ENCODE results near the gene CATSPERD. TPM values are rescaled to one million over a fixed set of nuclear protein-coding genes. Genes with fewer than 3 reads are reported as not detected.

CATSPERD gene
- polyA plus RNA-seq, 4 donors: 0.08 TPM; not detected in 3

DNA sequence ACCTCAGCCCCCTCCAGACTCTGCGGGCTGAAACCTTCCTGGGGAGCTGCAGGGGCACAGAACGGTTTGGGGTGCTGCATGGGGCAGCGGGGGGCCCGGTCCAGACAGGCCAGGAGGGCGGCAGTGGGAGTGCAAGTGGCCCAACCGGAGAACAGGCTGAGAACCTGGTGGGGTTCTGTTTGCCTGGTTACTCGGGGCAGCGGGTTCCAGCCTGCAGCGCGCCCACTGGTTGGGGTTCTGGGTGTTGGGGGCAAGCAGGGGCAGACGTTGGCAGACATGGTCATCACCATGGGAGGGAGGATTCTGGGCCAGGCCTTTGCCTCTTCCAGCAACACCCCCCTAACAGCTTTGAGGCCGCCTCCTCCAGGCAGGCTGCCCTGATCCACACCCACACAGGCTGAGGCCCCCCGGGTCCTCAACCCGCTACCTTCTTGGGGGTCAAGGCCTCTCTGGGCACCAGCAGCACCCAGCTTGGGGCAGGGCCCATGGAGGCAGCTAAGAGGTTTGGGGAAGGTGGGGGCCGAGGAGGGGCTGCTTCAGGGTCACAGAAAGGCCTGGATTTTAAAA, 64.2 kb downstream of the CATSPERD start, which contains the start of gene PRR22:
TSS of gene PRR22 (minus strand) at position 166 of the 567 bp plus-strand sequence. CDS start at position 80, 86 bp downstream.
- no peak for DNase-seq (ENCODE audit: low read depth in 4 of 4, low spot score in 3 of 4)

GRCh38 chr19:5785423-5785822, 65.0 kb downstream of the CATSPERD start:
- no peak for DNase-seq (ENCODE audit: low read depth in 4 of 4, low spot score in 3 of 4)

DNA sequence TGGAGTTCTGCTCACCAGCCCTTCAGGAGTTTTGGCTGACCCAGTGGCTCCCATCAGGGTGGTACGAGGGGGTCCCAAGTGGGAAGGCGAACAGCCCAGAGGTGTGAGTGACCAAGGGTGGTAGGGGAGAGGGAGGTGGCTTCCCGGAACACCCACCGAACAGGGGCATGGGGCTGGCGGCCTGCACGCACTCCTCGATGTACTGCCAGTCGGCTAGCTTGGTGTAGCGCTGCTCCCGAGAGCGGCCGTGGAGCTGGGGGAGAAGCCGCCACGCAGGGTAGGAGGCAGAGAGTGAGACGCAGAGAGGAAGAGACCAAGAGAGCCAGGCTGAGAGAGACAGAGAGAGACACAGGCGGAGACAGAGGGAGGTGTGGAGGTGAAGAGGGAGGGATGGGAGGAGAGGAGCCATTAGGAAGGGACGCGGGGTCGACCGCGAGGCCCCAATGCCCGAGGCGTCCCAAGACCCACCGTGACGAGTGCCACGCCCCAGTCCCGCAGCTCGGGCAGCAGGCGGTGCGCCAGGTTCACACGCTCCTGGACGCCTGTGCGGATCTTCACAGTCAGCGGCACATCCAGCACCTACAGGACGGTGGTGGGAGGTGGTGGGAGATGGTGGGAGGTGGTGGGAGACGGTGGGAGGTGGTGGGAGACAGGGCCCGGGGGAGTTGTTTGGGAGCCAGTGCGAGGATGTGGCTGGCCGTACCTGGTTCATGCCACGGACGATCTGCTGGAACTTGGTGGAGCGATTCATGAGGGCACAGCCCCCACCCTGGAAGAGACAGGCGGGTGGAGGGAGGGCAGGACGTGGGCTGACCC, 66.4 kb downstream of the CATSPERD start:
- DNase-seq (ENCODE audit: low read depth in 4 of 4, low spot score in 3 of 4): no peak

DNA sequence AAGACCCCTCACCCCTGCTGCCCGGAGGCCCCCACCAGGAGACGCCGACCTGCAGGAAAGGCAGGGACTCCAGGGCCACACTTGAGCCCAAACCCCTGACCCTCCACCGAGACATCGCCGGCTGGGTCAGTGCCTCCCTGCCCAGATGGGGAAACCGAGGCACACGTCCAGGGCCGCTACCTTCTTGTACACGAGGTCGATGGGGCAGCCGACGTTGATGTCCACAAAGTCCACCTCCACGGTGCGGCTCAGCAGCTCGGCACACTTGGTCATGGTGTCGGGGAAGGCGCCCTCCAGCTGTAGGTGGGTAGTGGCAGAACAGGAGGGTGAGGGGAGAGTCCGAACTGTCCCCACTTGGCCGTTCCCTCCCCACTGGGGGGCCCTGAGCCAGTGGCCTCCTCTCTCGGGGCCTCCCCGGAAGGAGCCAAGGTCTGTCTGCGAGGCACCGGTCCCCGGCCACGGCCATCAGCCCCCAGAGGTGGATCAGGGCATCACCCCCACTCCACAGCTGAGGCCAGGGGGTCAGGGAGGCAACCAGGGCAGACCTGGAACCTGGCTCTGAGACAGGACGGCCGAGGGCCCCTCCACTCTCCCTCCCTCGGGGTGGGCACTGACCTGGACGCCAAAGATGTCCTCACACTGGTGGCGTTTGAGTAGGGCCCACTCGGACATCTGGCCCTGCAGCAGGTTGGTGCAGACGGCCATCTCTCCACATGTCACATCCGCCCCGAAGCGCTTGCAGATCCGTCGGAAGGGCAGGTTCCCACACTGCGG, 67.2 kb downstream of the CATSPERD start:
- DNase-seq (ENCODE audit: low read depth in 4 of 4, low spot score in 3 of 4): no peak

GRCh38 chr19:5788422-5788821, 68.0 kb downstream of the CATSPERD start:
- DNase-seq (ENCODE audit: low read depth in 4 of 4, low spot score in 3 of 4): no peak

- DNase-seq (ENCODE audit: low read depth in 4 of 4, low spot score in 3 of 4): no peak
Observed at GRCh38 chr19:5789351-5789761, 68.9 kb downstream of the CATSPERD start.

GRCh38 chr19:5789886-5790558, 69.6 kb downstream of the CATSPERD start:
- no peak for DNase-seq (ENCODE audit: low read depth in 4 of 4, low spot score in 3 of 4)

DNA sequence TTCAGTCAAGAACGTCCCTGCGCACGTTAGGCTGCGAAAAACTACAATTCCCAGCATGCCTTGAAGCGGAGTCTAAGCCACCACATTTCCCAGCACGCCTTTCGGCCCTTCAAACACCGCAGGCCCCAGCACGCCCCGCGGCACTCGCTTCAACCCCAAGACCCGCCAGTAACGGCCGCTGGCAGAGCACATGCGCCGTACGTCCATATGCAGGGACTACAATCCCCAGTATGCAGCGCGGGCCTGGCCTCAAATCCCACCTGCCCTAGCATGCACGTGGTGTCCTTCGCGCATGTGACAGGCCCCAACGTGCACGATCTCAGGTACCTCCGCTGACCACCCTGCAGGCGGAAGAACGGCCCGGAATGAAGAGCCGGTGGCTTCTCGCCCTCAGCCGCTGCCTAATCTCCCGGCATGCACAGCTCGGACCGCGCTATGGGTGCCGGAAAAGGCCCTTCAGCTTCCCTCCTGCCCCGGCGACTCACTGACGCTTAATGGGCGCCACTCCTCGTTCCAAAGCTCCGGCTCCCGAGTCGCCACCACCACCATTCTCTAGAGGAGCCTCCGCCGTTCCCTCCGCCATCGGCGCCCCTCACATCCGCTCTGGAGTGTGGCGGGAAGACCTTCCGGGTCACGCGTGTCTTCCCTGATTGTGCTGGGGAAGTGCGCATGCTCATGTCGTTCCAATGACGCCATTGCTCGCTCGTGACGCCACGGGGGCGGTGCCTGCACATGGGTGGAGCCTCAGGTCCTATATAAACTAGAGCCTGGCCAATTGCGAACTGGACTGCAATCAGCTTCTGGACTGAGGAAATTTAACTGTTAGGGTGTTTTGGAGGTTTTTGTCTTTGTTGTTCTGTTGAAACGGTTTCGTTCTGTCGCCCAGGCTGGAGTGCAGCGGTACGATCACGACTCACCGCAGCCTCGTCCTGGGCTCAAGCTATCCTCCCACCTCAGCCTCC, 70.4 kb downstream of the CATSPERD start, which contains the start of gene DUS3L:
TSS of gene DUS3L (minus strand) at position 605 of the 962 bp plus-strand sequence. CDS start at position 583, 22 bp downstream.
- DNase-seq (ENCODE audit: low read depth in 4 of 4, low spot score in 3 of 4): peak; percentile 90 to 93 (median 91)

DNA sequence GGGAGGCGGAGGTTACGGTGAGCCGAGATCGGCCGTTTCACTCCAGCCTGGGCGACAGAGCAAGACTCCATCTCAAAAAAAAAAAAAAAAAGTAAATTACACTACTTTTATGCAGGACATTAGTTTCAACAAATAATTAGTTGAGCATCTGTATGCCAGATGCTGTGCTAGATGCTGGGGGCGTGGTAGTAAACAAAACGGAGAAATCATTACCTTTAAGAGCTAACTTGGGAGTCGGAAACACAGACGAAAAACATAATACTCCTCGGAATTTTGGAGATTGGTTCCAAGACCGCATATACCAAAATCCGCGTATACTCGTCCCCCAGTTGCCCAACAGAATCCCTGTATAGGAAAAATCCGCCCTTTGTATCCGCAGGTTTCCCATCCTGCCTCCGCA, 71.8 kb downstream of the CATSPERD start:
- DNase-seq (ENCODE audit: low read depth in 4 of 4, low spot score in 3 of 4): no peak

GRCh38 chr19:5793188-5793587, 72.8 kb downstream of the CATSPERD start:
- no peak for DNase-seq (ENCODE audit: low read depth in 4 of 4, low spot score in 3 of 4)

DNA sequence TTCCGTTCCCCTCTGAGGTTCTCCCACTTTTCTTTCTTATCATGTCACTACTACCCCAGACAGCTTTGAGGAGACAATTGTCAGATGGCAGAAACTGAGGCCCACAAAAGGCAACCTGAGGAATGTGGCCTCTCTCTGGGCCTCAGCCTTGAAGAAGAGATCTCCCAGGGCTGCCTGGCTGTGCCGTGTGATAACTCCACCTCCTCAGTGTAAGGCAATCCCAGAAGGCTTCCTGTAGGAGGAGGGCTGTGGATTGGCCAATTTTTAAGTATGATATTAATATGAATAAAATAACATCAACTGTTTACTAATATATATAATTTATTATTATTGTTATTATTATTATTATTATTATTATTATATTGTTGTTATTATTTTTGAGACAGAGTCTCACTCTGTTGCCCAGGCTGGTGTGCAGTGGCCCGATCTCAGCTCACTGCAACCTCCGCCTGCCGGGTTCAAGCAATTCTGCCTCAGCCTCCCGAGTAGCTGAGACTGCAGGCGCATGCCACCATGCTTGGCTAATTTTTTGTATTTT, 75.0 kb downstream of the CATSPERD start:
- DNase-seq (ENCODE audit: low read depth in 4 of 4, low spot score in 3 of 4): no peak

- DNase-seq (ENCODE audit: low read depth in 4 of 4, low spot score in 3 of 4): no peak
Observed at GRCh38 chr19:5798244-5798643, 77.8 kb downstream of the CATSPERD start.

DNA sequence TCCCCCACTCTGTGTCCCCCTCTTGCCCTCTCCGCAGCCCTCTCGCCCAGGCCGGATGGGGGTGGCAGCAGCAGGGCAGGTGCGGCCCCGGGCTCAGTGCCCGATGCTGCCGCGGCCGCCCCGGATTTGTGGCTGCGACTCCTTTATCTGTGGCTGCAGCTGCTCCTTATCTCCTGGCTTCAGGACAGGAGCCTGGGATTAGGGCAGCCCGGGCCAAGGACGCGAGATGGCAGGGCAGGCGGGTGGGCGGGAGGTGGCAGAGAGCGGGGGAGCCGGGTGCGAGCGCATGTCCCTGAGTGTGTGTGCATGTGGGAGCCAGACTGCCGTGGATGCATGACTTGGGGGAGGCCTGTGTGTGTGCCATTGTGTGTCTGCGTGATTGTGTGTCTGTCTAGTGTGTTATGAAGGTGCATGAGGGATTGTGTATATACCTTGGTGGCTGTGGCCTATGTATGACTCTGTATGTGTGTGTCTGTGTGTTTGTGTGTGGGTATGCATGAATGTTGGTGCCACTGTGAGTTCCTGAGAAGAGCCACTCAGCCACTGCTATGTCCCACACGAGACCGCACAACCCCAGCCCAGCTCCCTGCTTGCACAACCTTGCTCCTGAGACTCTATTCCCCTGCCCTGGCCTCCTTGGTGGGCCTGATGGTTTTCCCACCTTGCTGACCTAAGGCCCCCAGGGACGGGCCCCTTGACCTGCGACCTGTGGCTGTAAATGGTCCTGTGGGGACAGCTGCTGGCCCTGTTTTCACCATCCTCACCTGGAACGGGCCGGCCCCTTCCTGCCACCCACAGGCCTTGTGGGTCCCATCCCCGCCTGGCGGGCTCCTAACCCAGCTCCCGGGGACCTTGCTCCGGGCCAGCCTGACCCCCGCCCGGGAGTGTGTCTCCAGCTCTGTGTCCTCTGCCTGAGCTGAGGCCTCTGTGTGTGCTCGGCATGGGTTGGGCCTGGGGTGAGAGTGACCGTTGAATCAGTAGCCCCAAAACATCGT, 79.1 kb downstream of the CATSPERD start:
- no peak for DNase-seq (ENCODE audit: low read depth in 4 of 4, low spot score in 3 of 4)

DNA sequence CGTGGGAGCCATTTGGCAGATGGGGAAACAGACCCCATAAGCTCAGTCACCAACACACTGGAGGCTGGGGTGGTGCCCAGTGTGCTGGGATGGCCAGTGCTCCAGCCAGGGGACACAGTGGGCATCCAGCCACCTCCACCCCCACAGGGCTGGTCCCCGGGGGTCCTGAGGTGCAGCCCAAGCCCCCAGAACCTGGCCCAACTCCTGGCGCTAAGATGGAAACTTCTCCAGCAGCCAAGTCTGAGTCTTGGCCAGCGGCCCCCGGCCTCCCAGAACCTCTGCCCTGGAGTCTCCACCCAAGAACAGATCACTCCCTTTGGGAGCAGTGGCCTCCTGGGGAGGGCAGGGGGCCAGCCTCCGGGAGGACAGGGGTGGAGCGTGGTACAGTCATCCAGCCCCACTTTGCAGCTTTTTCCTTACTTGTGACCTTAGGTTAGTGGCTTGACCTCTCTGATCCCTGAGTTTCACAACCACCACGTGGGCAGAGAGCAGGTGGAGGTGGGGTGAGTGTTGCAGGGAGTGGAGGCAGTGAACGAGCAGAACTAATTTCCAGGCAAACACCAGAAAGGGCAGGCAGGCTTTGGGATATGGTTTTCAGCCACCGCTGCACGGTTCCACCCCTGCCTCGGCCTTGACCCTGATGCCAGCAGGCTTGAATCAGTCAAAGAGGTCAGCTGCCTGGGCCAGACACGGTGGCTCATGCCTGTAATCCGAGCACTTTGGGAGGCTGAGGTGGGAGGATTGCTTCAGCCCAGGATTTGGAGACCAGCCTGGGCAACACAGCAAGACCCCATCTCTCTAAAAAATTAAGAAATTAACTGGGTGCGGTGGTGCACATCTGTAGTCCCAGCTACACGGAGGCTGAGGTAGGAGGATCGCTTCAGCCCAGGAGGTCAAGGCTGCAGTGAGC, 80.2 kb downstream of the CATSPERD start:
- no peak for DNase-seq (ENCODE audit: low read depth in 4 of 4, low spot score in 3 of 4)

- DNase-seq (ENCODE audit: low read depth in 4 of 4, low spot score in 3 of 4): no peak
Observed at GRCh38 chr19:5801796-5802619, 81.6 kb downstream of the CATSPERD start.

- DNase-seq (ENCODE audit: low read depth in 4 of 4, low spot score in 3 of 4): no peak
Observed at GRCh38 chr19:5803441-5803751, 83.0 kb downstream of the CATSPERD start.

Data from right renal pelvis (tissue), 4 donors.